K562 (cell line): Measurements from ENCODE around the gene DNAJB13. TPM values are rescaled to one million over a fixed set of nuclear protein-coding genes. Genes with fewer than 3 reads are reported as not detected.
A peak's percentile ranks its signal among the peaks of the same experiment; 100 is the strongest.

Experiments used
- ATAC-seq: fragments of 200-7000 bp; cut with Tn5 transposase; 3 replicates; pipeline ENCODE4 v1.9.1; 2020; ENCODE audit warnings: moderate library complexity
- BruUV-seq: library from RNA; stranded (reverse); fragments of 400-500 nt; replicated peaks from 2 replicates; lab custom pipeline; 2021; lab: Mats Ljungman, UMichigan
- CTCF ChIA-PET: fragments of 300-600 bp; formaldehyde crosslinking; extraction: SDS; loops from one replicate; lab custom pipeline; 2021; ENCODE audit warnings: low intra/inter-chr PET ratio; lab: Yijun Ruan, JAX
- POLR2A ChIA-PET: fragments of 300-600, 350-650 bp; sonication (Branson Sonifier 250); formaldehyde crosslinking; extraction: SDS; loops from one replicate; lab custom pipeline; 2021; ENCODE audit warnings: antibody characterized with exemption, inconsistent platforms; lab: Yijun Ruan, JAX
- DNase-seq, 4 experiments: peaks; one replicate each; pipeline versions ENCODE4 v3.0.0 to v3.0.0-alpha.2; 2011 to 2018; ENCODE audit warnings: low spot score in 3 of 4, mixed read lengths in 3 of 4; ENCODE audit errors: extremely low read depth in 1 of 4
- FAIRE-seq: peaks from 2 replicates; lab custom pipeline; 2011; peaks lifted over from hg19 to GRCh38; lab: Jason Lieb, UNC
- H2AFZ ChIP-seq: 2 replicates; pipeline ENCODE4 v1.6.0; 2011; ENCODE audit warnings: low read depth, low read length, control low read depth, inconsistent platforms
- H3K27ac ChIP-seq: fragments of 200-600 bp; 3 replicates; pipeline ENCODE4 v1.8.0; 2011; ENCODE audit warnings: low read depth, mild to moderate bottlenecking, control low read depth, inconsistent platforms, low read length, moderate library complexity, mixed read lengths; ENCODE audit errors: extremely low read depth
- H3K27me3 ChIP-seq, 2 experiments: fragments of 300-600 bp in 1 of 2; 2 replicates in 1 of 2; 3 replicates in 1 of 2; pipeline versions ENCODE4 v1.6.0 to v1.8.0; 2011; ENCODE audit warnings: inconsistent platforms in 2 of 2, low read length in 2 of 2, mild to moderate bottlenecking in 1 of 2, mixed read lengths in 1 of 2, moderate library complexity in 1 of 2; ENCODE audit not compliant: control insufficient read depth in 2 of 2, insufficient read depth in 2 of 2
- H3K36me3 ChIP-seq: fragments of 300-600 bp; 3 replicates; pipeline ENCODE4 v1.8.0; 2011; ENCODE audit warnings: mild to moderate bottlenecking, low read length, inconsistent platforms; ENCODE audit not compliant: control insufficient read depth, insufficient read depth
- H3K4me1 ChIP-seq, 2 experiments: fragments of 200-600 bp in 1 of 2; replicated peaks in 1 of 2; 2 replicates in 1 of 2; 3 replicates in 1 of 2; pipeline versions ENCODE4 v1.5.1 to v1.8.0; 2011; ENCODE audit warnings: inconsistent platforms in 2 of 2, low read length in 2 of 2, mild to moderate bottlenecking in 1 of 2, mixed read lengths in 1 of 2, moderate library complexity in 1 of 2; ENCODE audit not compliant: control insufficient read depth in 2 of 2, insufficient read depth in 2 of 2
- H3K4me2 ChIP-seq: 2 replicates; pipeline ENCODE4 v1.6.1; 2011; ENCODE audit warnings: low read length, control low read depth, inconsistent platforms, mixed read lengths; ENCODE audit not compliant: insufficient read depth
- H3K4me3 ChIP-seq: fragments of 200-600 bp; sonication (generic), shearing (Covaris generic); 2 replicates; pipeline ENCODE4 v1.5.1; 2016; ENCODE audit warnings: control low read depth, inconsistent platforms
- H3K79me2 ChIP-seq: fragments of 200-600 bp; 3 replicates; pipeline ENCODE4 v1.8.0; 2011; ENCODE audit warnings: low read length, inconsistent platforms; ENCODE audit not compliant: control insufficient read depth, insufficient read depth
- H3K9ac ChIP-seq, 2 experiments: 2 replicates each; pipeline versions ENCODE4 v1.6.0 to v1.6.1; 2011; ENCODE audit warnings: low read depth in 2 of 2, low read length in 2 of 2, control low read depth in 1 of 2, inconsistent platforms in 1 of 2, mild to moderate bottlenecking in 1 of 2, mixed read lengths in 1 of 2; ENCODE audit not compliant: insufficient read depth in 1 of 2
- H3K9me1 ChIP-seq: one replicate; pipeline ENCODE4 v1.6.0; 2011; ENCODE audit warnings: inconsistent platforms, mild to moderate bottlenecking, low read length, moderate library complexity; ENCODE audit not compliant: control insufficient read depth, insufficient read depth
- H3K9me3 ChIP-seq: replicated peaks from 2 replicates; pipeline ENCODE4 v1.5.1; 2011; ENCODE audit warnings: low read depth, low read length, inconsistent platforms; ENCODE audit not compliant: control insufficient read depth, insufficient read depth
- H4K20me1 ChIP-seq: replicated peaks from 2 replicates; pipeline ENCODE4 v1.6.1; 2011; ENCODE audit warnings: low read length, inconsistent platforms, mixed read lengths; ENCODE audit not compliant: control insufficient read depth, insufficient read depth
- CREB5 ChIP-seq: fragments of 250-450 bp; sonication (Bioruptor Pico); IDR thresholded peaks from 2 replicates; pipeline ENCODE4 v1.5.0; 2020; ENCODE audit warnings: mild to moderate bottlenecking
- MLLT1 ChIP-seq, 2 experiments: fragments of 450-650 bp; IDR thresholded peaks; 2 replicates each; pipeline ENCODE4 v1.6.1; 2016
- OTX1 ChIP-seq: fragments of 450-650 bp; formaldehyde crosslinking; IDR thresholded peaks from 2 replicates; pipeline ENCODE4 v1.4.0; 2022; ENCODE audit warnings: mild to moderate bottlenecking
- TRIM25 ChIP-seq: fragments of 450-650 bp; IDR thresholded peaks from 2 replicates; pipeline ENCODE4 v1.7.0; 2016; ENCODE audit warnings: borderline replicate concordance
- ZBTB34 ChIP-seq: fragments of 250-450 bp; sonication (Bioruptor Pico); IDR thresholded peaks from 2 replicates; pipeline ENCODE4 v1.8.0; 2021; ENCODE audit warnings: mild to moderate bottlenecking, moderate library complexity
- ZFP36 ChIP-seq: fragments of 150-350 bp; IDR thresholded peaks from 2 replicates; pipeline ENCODE4 v1.6.1; 2018; ENCODE audit warnings: low read length, low read depth; ENCODE audit not compliant: partially characterized antibody
- ZNF140 ChIP-seq: fragments of 250-450 bp; sonication (Bioruptor Pico); IDR thresholded peaks from 2 replicates; pipeline ENCODE4 v1.8.0; 2021; ENCODE audit warnings: moderate library complexity, mild to moderate bottlenecking, inconsistent platforms
- WGBS: fragments of 100-300 bp; shearing (Covaris generic); methylation state at CpG from one replicate; pipeline ENCODE4 v1.1.6; 2016; ENCODE audit warnings: low coverage, mixed read lengths; ENCODE audit not compliant: insufficient coverage; ENCODE audit errors: missing lambda C conversion rate; 5-methylcytosine and 5-hydroxymethylcytosine counted together
- in situ Hi-C: fragments of 300-500 bp; cut with MboI; formaldehyde crosslinking; loops from 4 replicates; pipeline ENCODE4 v1.15.0; 2018; ENCODE audit warnings: inconsistent platforms, mixed read lengths
- intact Hi-C: fragments of 100-400 bp; cut with micrococcal nuclease; formaldehyde crosslinking; loops from 2 replicates; pipeline ENCODE4 v1.14.2; 2022
- polyA plus RNA-seq, 8 experiments: library from polyadenylated mRNA; depleted of rRNA in 4 of 8; stranded (reverse) in 5 of 8; unstranded in 3 of 8; fragments of >200 nt; fragmentation: Nextera tagmentation in 2 of 8; fragmentation: Illumina TruSeq in 1 of 8; extraction: Ambion mirVana in 2 of 8; extraction: Trizol in 1 of 8; gene quantifications; 2 replicates each; pipeline versions ENCODE4 v1.2.1 to v1.2.3, GENCODE V29; 2011 to 2014; ENCODE audit warnings: inconsistent platforms in 1 of 8, missing spikeins in 1 of 8
- total RNA-seq, 7 experiments: library from RNA; depleted of rRNA in 6 of 7; stranded (reverse); fragments of >200 nt in 6 of 7; fragmentation: Illumina TruSeq in 2 of 7; extraction: Trizol in 2 of 7; gene quantifications; 2 replicates each; pipeline versions ENCODE4 v1.2.1 to v1.2.3, GENCODE V29; 2011 to 2021; ENCODE audit warnings: low replicate concordance in 1 of 7

Gene DNAJB13
- total and polyA plus RNA-seq, 9 of the 15 experiments (the other 6 are each of a cell fraction or from before 2014, with no cell fraction given): 0.14 TPM; not detected in 8

- 93% methylated on average over 2 of the region's 2 CpGs for WGBS
- intact Hi-C loops (loop anchor here (5.0 kb wide), 1 partner anchor 72 kb away; no protein-coding TSS in a partner anchor), in situ Hi-C loops (no loop called here)
- no TSS peak for BruUV-seq
- DNase-seq (no peak), FAIRE-seq (no peak), ATAC-seq (no peak)
- no peak overlapping the region for H3K4me2 ChIP-seq
- no peak overlapping the region for H3K4me3 ChIP-seq
- H3K27me3 ChIP-seq: no peaks in the 10 kb centered on the region
- peaks cover 6% of the 10 kb centered on the region for H4K20me1 ChIP-seq
- TF ChIP-seq CREB5 (CRISPR knock-in tag): no peak
- TF ChIP-seq ZBTB34 (CRISPR knock-in tag): no peak
- no peak for TF ChIP-seq MLLT1 (IDR thresholded peaks at IDR 0.05)
- TF ChIP-seq ZFP36: no peak
- no peak for TF ChIP-seq OTX1 (CRISPR knock-in tag)
- no peak for TF ChIP-seq TRIM25
- TF ChIP-seq ZNF140: no peak
- H3K27ac ChIP-seq: no peak overlapping the region
- H2AFZ ChIP-seq: no peak overlapping the region
- H3K79me2 ChIP-seq: no peaks in the 10 kb centered on the region
- ChIA-PET POLR2A (interaction anchor here (0.8 to 1.4 kb wide), 2 partner anchors 14 kb away, joined by 3 to 4 read pairs; no protein-coding TSS in a partner anchor), CTCF (no interaction called here)
- no peaks in the 10 kb centered on the region; the same call in 2 of the 3 replicates for H3K36me3 ChIP-seq
- no peaks in the 10 kb centered on the region for H3K9me3 ChIP-seq
- peak overlapping the region in 1 of 2 experiments; percentile 23; a peak in 1 of 4 replicates for H3K9ac ChIP-seq
- peaks cover 5% of the 10 kb centered on the region for H3K9me1 ChIP-seq
- peaks cover 52 to 57% of the 10 kb centered on the region in 2 experiments for H3K4me1 ChIP-seq
Measured at GRCh38 chr11:74014880-74015279, 64.1 kb downstream of the DNAJB13 start.
